HL-60 (cell line): ENCODE data around the gene GRID1.

Experiments used
- CTCF ChIP-seq: IDR thresholded peaks from one replicate; pipeline ENCODE4 v1.5.1; 2011; ENCODE audit warnings: low read length, control low read depth, inconsistent platforms; ENCODE audit not compliant: insufficient read depth
- GABPA ChIP-seq: IDR thresholded peaks from 2 replicates; pipeline ENCODE4 v1.6.1; 2012; ENCODE audit warnings: low read depth
- POLR2AphosphoS5 ChIP-seq: IDR thresholded peaks from 2 replicates; pipeline ENCODE4 v1.6.1; 2012; ENCODE audit warnings: low read depth
- REST ChIP-seq: IDR thresholded peaks from 2 replicates; pipeline ENCODE4 v1.6.1; 2012; ENCODE audit warnings: low read depth; ENCODE audit not compliant: insufficient replicate concordance
- SPI1 ChIP-seq: IDR thresholded peaks from 2 replicates; pipeline ENCODE4 v1.6.1; 2012; ENCODE audit warnings: low read depth, mild to moderate bottlenecking, borderline replicate concordance

- TF ChIP-seq CTCF (no peak), POLR2AphosphoS5 (no peak), REST (no peak), GABPA (no peak), SPI1 (no peak)
Measured at GRCh38 chr10:85696893-85697292, 669.7 kb downstream of the GRID1 start.
